ENCODE results near the gene ZNF541. TPM values are rescaled to one million over a fixed set of nuclear protein-coding genes. Genes with fewer than 3 reads are reported as not detected.
"Not testable (repeated sequence)": the region's sequence is repeated elsewhere in the genome, so short reads cannot be mapped to it uniquely, and the experiment has no call there.

The ZNF541 gene
- total and polyA plus RNA-seq, 2 donors (not counting 3 experiments of a cell fraction or from before 2014, with no cell fraction given): 0.03 to 0.13 TPM

DNA sequence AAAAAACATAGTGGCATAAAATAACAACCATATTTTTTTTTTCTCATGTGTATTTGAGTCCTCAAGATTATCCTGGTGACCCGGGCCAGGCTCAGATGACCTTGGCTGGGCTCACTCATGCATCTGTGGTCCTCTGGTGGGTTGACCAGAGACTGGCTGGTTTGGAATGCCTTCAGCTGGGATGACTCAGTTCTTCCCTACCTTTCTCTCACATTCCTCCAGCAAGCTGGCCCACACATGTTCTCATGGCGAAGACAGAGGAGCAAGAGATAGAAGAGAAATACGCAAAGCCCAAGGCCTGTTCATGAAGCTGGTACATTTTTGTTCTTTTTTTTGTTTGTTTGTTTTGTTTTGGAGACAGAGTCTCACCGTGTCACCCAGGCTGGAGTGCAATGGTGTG is 14.3 kb upstream of the ZNF541 start:
- Histone ChIP-seq H3K4me3 (replicated peaks in 1 of 3; ENCODE audit: insufficient read depth in 1 of 3, low read depth in 1 of 3, low read length in 3 of 3) (no peak overlapping the region), H3K4me1 (ENCODE audit: control insufficient read depth, extremely low read depth, insufficient read depth, low read length) (no peaks in the 10 kb centered on the region), H3K27me3 (ENCODE audit: control insufficient read depth in 2 of 2, insufficient read depth in 2 of 2, low read length in 2 of 2) (no peaks in the 10 kb centered on the region), H2AFZ (ENCODE audit: low read depth, low read length) (no peak overlapping the region), H3K27ac (ENCODE audit: insufficient read depth, low read depth, low read length) (no peak overlapping the region), H4K20me1 (replicated peaks; ENCODE audit: control insufficient read depth, extremely low read depth, insufficient read depth, low read length) (no peaks in the 10 kb centered on the region), H3K9me3 (replicated peaks; ENCODE audit: control insufficient read depth, insufficient read depth, low read length) (no peaks in the 10 kb centered on the region), H3K36me3 (ENCODE audit: control insufficient read depth in 2 of 2, extremely low read depth in 1 of 2, insufficient read depth in 2 of 2, low read length in 2 of 2) (no peaks in the 10 kb centered on the region), H3K79me2 (ENCODE audit: control insufficient read depth, insufficient read depth, low read length) (no peaks in the 10 kb centered on the region), H3K4me2 (ENCODE audit: insufficient read depth, low read length) (no peak overlapping the region), H3K9ac (replicated peaks; ENCODE audit: extremely low read depth, insufficient read depth, low read length) (no peak overlapping the region), H3K9me1 (replicated peaks; ENCODE audit: control insufficient read depth, extremely low read depth, insufficient read depth, low read length) (no peaks in the 10 kb centered on the region)
- DNase-seq (ENCODE audit: low read depth, low spot score) (no peak), FAIRE-seq (no peak)
- CTCF ChIA-PET: interaction anchor here (0.8 kb wide), 1 partner anchor 150 kb away, joined by 3 read pairs; no protein-coding TSS in a partner anchor
- no TSS peak for BruUV-seq (replicated peaks)
- TF ChIP-seq CTCF (IDR thresholded peaks at IDR 0.05; ENCODE audit: extremely low read depth in 1 of 2, insufficient read depth in 1 of 2, low read depth in 1 of 2, low read length in 2 of 2): no peak
- no peak for TF ChIP-seq POLR2A (IDR thresholded peaks at IDR 0.05; ENCODE audit: low read depth, low read length)
- TF ChIP-seq, protein P1, sequence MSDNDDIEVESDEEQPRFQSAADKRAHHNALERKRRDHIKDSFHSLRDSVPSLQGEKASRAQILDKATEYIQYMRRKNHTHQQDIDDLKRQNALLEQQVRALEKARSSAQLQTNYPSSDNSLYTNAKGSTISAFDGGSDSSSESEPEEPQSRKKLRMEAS (IDR thresholded peaks at IDR 0.05; ENCODE audit: insufficient read depth, insufficient read length): no peak
- TF ChIP-seq EZH2 (IDR thresholded peaks at IDR 0.05; ENCODE audit: borderline replicate concordance, low read depth, low read length, severe bottlenecking): no peak
- no peak for TF ChIP-seq JUN (IDR thresholded peaks at IDR 0.05; ENCODE audit: borderline replicate concordance, insufficient read depth, insufficient read length, low read depth)
- TF ChIP-seq GATA2 (IDR thresholded peaks at IDR 0.05; ENCODE audit: insufficient read depth, insufficient read length, low read depth, low read length): no peak
- TF ChIP-seq POLR2AphosphoS5 (IDR thresholded peaks at IDR 0.05; ENCODE audit: insufficient read depth, low read depth, low read length): no peak
- TF ChIP-seq FOS (IDR thresholded peaks at IDR 0.05; ENCODE audit: borderline replicate concordance, insufficient read depth, low read length): no peak
- TF ChIP-seq MYC (IDR thresholded peaks at IDR 0.05; ENCODE audit: low read depth, low read length): no peak
- intact Hi-C loops (cut with micrococcal nuclease) (no loop called here), dilution Hi-C loops (cut with MboI; ENCODE audit: extremely low pct_ligation_motif_present, low sequenced_read_pairs) (no loop called here)
- POLR2A ChIA-PET: no interaction called here

- H3K4me1 ChIP-seq (ENCODE audit: control insufficient read depth, extremely low read depth, insufficient read depth, low read length); dilution Hi-C loops (cut with MboI; ENCODE audit: extremely low pct_ligation_motif_present, low sequenced_read_pairs); FAIRE-seq; H3K9me1 ChIP-seq (replicated peaks; ENCODE audit: control insufficient read depth, extremely low read depth, insufficient read depth, low read length); DNase-seq (ENCODE audit: low read depth, low spot score); H3K79me2 ChIP-seq (ENCODE audit: control insufficient read depth, insufficient read depth, low read length); H3K4me3 ChIP-seq (replicated peaks in 1 of 3; ENCODE audit: insufficient read depth in 1 of 3, low read depth in 1 of 3, low read length in 3 of 3); H3K9me3 ChIP-seq (replicated peaks; ENCODE audit: control insufficient read depth, insufficient read depth, low read length); H4K20me1 ChIP-seq (replicated peaks; ENCODE audit: control insufficient read depth, extremely low read depth, insufficient read depth, low read length); H3K9ac ChIP-seq (replicated peaks; ENCODE audit: extremely low read depth, insufficient read depth, low read length); BruUV-seq (replicated peaks); H3K36me3 ChIP-seq (ENCODE audit: control insufficient read depth in 2 of 2, extremely low read depth in 1 of 2, insufficient read depth in 2 of 2, low read length in 2 of 2); H3K27ac ChIP-seq (ENCODE audit: insufficient read depth, low read depth, low read length); H2AFZ ChIP-seq (ENCODE audit: low read depth, low read length); H3K27me3 ChIP-seq (ENCODE audit: control insufficient read depth in 2 of 2, insufficient read depth in 2 of 2, low read length in 2 of 2); H3K4me2 ChIP-seq (ENCODE audit: insufficient read depth, low read length); intact Hi-C loops (cut with micrococcal nuclease): not testable (repeated sequence)
- ChIA-PET POLR2A (interaction anchor here (0.6 kb wide), 1 partner anchor 252 kb away, joined by 3 read pairs; no protein-coding TSS in a partner anchor), CTCF (interaction anchor here (0.6 to 1.3 kb wide), 5 partner anchors 9 to 42 kb away, joined by 3 to 5 read pairs (median 3); no protein-coding TSS in a partner anchor)
Measured at GRCh38 chr19:47583161-47583560, 10.2 kb upstream of the ZNF541 start.
